Osteoblast (primary cell): ENCODE measurements around the gene SETD2. TPM values are rescaled to one million over a fixed set of nuclear protein-coding genes. Genes with fewer than 3 reads are reported as not detected.
A peak's percentile ranks its signal among the peaks of the same experiment; 100 is the strongest.

Source experiments
- DNase-seq: peaks from one replicate; pipeline ENCODE4 v3.0.0; 2011; ENCODE audit warnings: low spot score, mixed read lengths; ENCODE audit not compliant: insufficient read length; ENCODE audit errors: missing footprints
- H2AFZ ChIP-seq: 2 replicates; pipeline ENCODE4 v1.6.0; 2011; ENCODE audit warnings: mild to moderate bottlenecking, low read length
- H3K27ac ChIP-seq: 2 replicates; pipeline ENCODE4 v1.5.1; 2011; ENCODE audit warnings: mild to moderate bottlenecking, low read depth, low read length, moderate library complexity
- H3K27me3 ChIP-seq: 2 replicates; pipeline ENCODE4 v1.6.0; 2012; ENCODE audit warnings: mild to moderate bottlenecking, control low read depth, inconsistent platforms, low read length, moderate library complexity; ENCODE audit not compliant: insufficient read depth
- H3K36me3 ChIP-seq: 2 replicates; pipeline ENCODE4 v1.5.1; 2011; ENCODE audit warnings: mild to moderate bottlenecking, low read length, control low read depth, moderate library complexity; ENCODE audit not compliant: insufficient read depth
- H3K4me1 ChIP-seq: 2 replicates; pipeline ENCODE4 v1.5.1; 2011; ENCODE audit warnings: mild to moderate bottlenecking, low read length, control low read depth, moderate library complexity; ENCODE audit not compliant: insufficient read depth
- H3K4me2 ChIP-seq: 2 replicates; pipeline ENCODE4 v1.6.0; 2011; ENCODE audit warnings: mild to moderate bottlenecking, low read length; ENCODE audit not compliant: insufficient read depth
- H3K4me3 ChIP-seq: fragments of 200-600 bp; sonication (generic); 3 replicates; pipeline ENCODE4 v1.5.1; 2012; ENCODE audit warnings: mild to moderate bottlenecking, low read length, inconsistent platforms; ENCODE audit not compliant: insufficient read depth
- H3K79me2 ChIP-seq: 2 replicates; pipeline ENCODE4 v1.6.0; 2012; ENCODE audit warnings: mild to moderate bottlenecking, low read length, control low read depth, inconsistent platforms; ENCODE audit not compliant: insufficient read depth
- H3K9me3 ChIP-seq: 2 replicates; pipeline ENCODE4 v1.5.1; 2011; ENCODE audit warnings: low read depth, low read length, control low read depth
- H4K20me1 ChIP-seq: 2 replicates; pipeline ENCODE4 v1.6.0; 2012; ENCODE audit warnings: mild to moderate bottlenecking, low read length, control low read depth; ENCODE audit not compliant: insufficient read depth
- CTCF ChIP-seq: IDR thresholded peaks from 2 replicates; pipeline ENCODE4 v1.5.1; 2011; ENCODE audit warnings: mild to moderate bottlenecking, low read depth, low read length, moderate library complexity; ENCODE audit errors: extremely low read depth
- total RNA-seq: library from RNA; depleted of rRNA; stranded (reverse); fragments of >200 nt; gene quantifications from 2 replicates; pipeline ENCODE4 v1.2.3, GENCODE V29; 2012

SETD2 gene
- total RNA-seq, 1 donor = 39.8 TPM

- Histone ChIP-seq H3K4me3 (no peak overlapping the region), H3K27me3 (no peaks in the 10 kb centered on the region), H3K27ac (no peak overlapping the region), H3K4me1 (no peaks in the 10 kb centered on the region), H3K36me3 (no peaks in the 10 kb centered on the region), H3K4me2 (no peak overlapping the region), H3K79me2 (no peaks in the 10 kb centered on the region), H3K9me3 (no peaks in the 10 kb centered on the region), H4K20me1 (no peaks in the 10 kb centered on the region), H2AFZ (no peak overlapping the region)
- no peak for TF ChIP-seq CTCF
- peak; percentile 71 for DNase-seq
These were observed 176.6 kb downstream of the SETD2 start for GRCh38 chr3:46987319-46987742.

- H3K4me3 ChIP-seq = no peak overlapping the region
- no peak overlapping the region for H3K27ac ChIP-seq
- H4K20me1 ChIP-seq = no peaks in the 10 kb centered on the region
- TF ChIP-seq CTCF = no peak
- peak; percentile 73 for DNase-seq
- no peaks in the 10 kb centered on the region for H3K79me2 ChIP-seq
- H3K9me3 ChIP-seq = no peaks in the 10 kb centered on the region
- H3K4me1 ChIP-seq = no peaks in the 10 kb centered on the region
- H3K36me3 ChIP-seq = no peaks in the 10 kb centered on the region
- H3K27me3 ChIP-seq = no peaks in the 10 kb centered on the region
- H2AFZ ChIP-seq = no peak overlapping the region
- no peak overlapping the region for H3K4me2 ChIP-seq
These were observed 177.1 kb downstream of the SETD2 start for GRCh38 chr3:46986782-46987310.

- Histone ChIP-seq H3K4me2 (no peak overlapping the region), H3K79me2 (no peaks in the 10 kb centered on the region), H3K27me3 (no peaks in the 10 kb centered on the region), H3K4me3 (no peak overlapping the region), H3K9me3 (no peaks in the 10 kb centered on the region), H3K27ac (no peak overlapping the region), H4K20me1 (no peaks in the 10 kb centered on the region), H2AFZ (no peak overlapping the region), H3K36me3 (no peaks in the 10 kb centered on the region), H3K4me1 (no peaks in the 10 kb centered on the region)
- DNase-seq = peak; percentile 86
- TF ChIP-seq CTCF = no peak
These were observed 177.7 kb downstream of the SETD2 start for GRCh38 chr3:46986055-46986730.

- H3K79me2 ChIP-seq = no peaks in the 10 kb centered on the region
- H2AFZ ChIP-seq = no peak overlapping the region
- H3K4me1 ChIP-seq = no peaks in the 10 kb centered on the region
- DNase-seq = peak; percentile 85
- no peaks in the 10 kb centered on the region for H4K20me1 ChIP-seq
- no peaks in the 10 kb centered on the region for H3K9me3 ChIP-seq
- no peak overlapping the region for H3K4me2 ChIP-seq
- no peak for TF ChIP-seq CTCF
- no peaks in the 10 kb centered on the region for H3K36me3 ChIP-seq
- H3K4me3 ChIP-seq = no peak overlapping the region
- no peaks in the 10 kb centered on the region for H3K27me3 ChIP-seq
- no peak overlapping the region for H3K27ac ChIP-seq
These were observed 178.3 kb downstream of the SETD2 start for GRCh38 chr3:46985588-46985987.
